K562 (cell line): Measurements from ENCODE around the gene ANTKMT. TPM values are rescaled to one million over a fixed set of nuclear protein-coding genes. Genes with fewer than 3 reads are reported as not detected.

Source experiments
- ATAC-seq: fragments of 200-7000 bp; cut with Tn5 transposase; 3 replicates; pipeline ENCODE4 v1.9.1; 2020; ENCODE audit warnings: moderate library complexity
- BruUV-seq: library from RNA; stranded (reverse); fragments of 400-500 nt; replicated peaks from 2 replicates; lab custom pipeline; 2021; lab: Mats Ljungman, UMichigan
- CTCF ChIA-PET: fragments of 300-600 bp; formaldehyde crosslinking; extraction: SDS; loops from one replicate; lab custom pipeline; 2021; ENCODE audit warnings: low intra/inter-chr PET ratio; lab: Yijun Ruan, JAX
- POLR2A ChIA-PET: fragments of 300-600, 350-650 bp; sonication (Branson Sonifier 250); formaldehyde crosslinking; extraction: SDS; loops from one replicate; lab custom pipeline; 2021; ENCODE audit warnings: antibody characterized with exemption, inconsistent platforms; lab: Yijun Ruan, JAX
- DNase-seq, 4 experiments: peaks; one replicate each; pipeline versions ENCODE4 v3.0.0 to v3.0.0-alpha.2; 2011 to 2018; ENCODE audit warnings: low spot score in 3 of 4, mixed read lengths in 3 of 4; ENCODE audit errors: extremely low read depth in 1 of 4
- FAIRE-seq: peaks from 2 replicates; lab custom pipeline; 2011; peaks lifted over from hg19 to GRCh38; lab: Jason Lieb, UNC
- H2AFZ ChIP-seq: 2 replicates; pipeline ENCODE4 v1.6.0; 2011; ENCODE audit warnings: low read depth, low read length, control low read depth, inconsistent platforms
- H3K27ac ChIP-seq: fragments of 200-600 bp; 3 replicates; pipeline ENCODE4 v1.8.0; 2011; ENCODE audit warnings: low read depth, mild to moderate bottlenecking, control low read depth, inconsistent platforms, low read length, moderate library complexity, mixed read lengths; ENCODE audit errors: extremely low read depth
- H3K27me3 ChIP-seq, 2 experiments: fragments of 300-600 bp in 1 of 2; 2 replicates in 1 of 2; 3 replicates in 1 of 2; pipeline versions ENCODE4 v1.6.0 to v1.8.0; 2011; ENCODE audit warnings: inconsistent platforms in 2 of 2, low read length in 2 of 2, mild to moderate bottlenecking in 1 of 2, mixed read lengths in 1 of 2, moderate library complexity in 1 of 2; ENCODE audit not compliant: control insufficient read depth in 2 of 2, insufficient read depth in 2 of 2
- H3K36me3 ChIP-seq: fragments of 300-600 bp; 3 replicates; pipeline ENCODE4 v1.8.0; 2011; ENCODE audit warnings: mild to moderate bottlenecking, low read length, inconsistent platforms; ENCODE audit not compliant: control insufficient read depth, insufficient read depth
- H3K4me1 ChIP-seq, 2 experiments: fragments of 200-600 bp in 1 of 2; replicated peaks in 1 of 2; 2 replicates in 1 of 2; 3 replicates in 1 of 2; pipeline versions ENCODE4 v1.5.1 to v1.8.0; 2011; ENCODE audit warnings: inconsistent platforms in 2 of 2, low read length in 2 of 2, mild to moderate bottlenecking in 1 of 2, mixed read lengths in 1 of 2, moderate library complexity in 1 of 2; ENCODE audit not compliant: control insufficient read depth in 2 of 2, insufficient read depth in 2 of 2
- H3K4me2 ChIP-seq: 2 replicates; pipeline ENCODE4 v1.6.1; 2011; ENCODE audit warnings: low read length, control low read depth, inconsistent platforms, mixed read lengths; ENCODE audit not compliant: insufficient read depth
- H3K4me3 ChIP-seq: fragments of 200-600 bp; sonication (generic), shearing (Covaris generic); 2 replicates; pipeline ENCODE4 v1.5.1; 2016; ENCODE audit warnings: control low read depth, inconsistent platforms
- H3K79me2 ChIP-seq: fragments of 200-600 bp; 3 replicates; pipeline ENCODE4 v1.8.0; 2011; ENCODE audit warnings: low read length, inconsistent platforms; ENCODE audit not compliant: control insufficient read depth, insufficient read depth
- H3K9ac ChIP-seq, 2 experiments: 2 replicates each; pipeline versions ENCODE4 v1.6.0 to v1.6.1; 2011; ENCODE audit warnings: low read depth in 2 of 2, low read length in 2 of 2, control low read depth in 1 of 2, inconsistent platforms in 1 of 2, mild to moderate bottlenecking in 1 of 2, mixed read lengths in 1 of 2; ENCODE audit not compliant: insufficient read depth in 1 of 2
- H3K9me1 ChIP-seq: one replicate; pipeline ENCODE4 v1.6.0; 2011; ENCODE audit warnings: inconsistent platforms, mild to moderate bottlenecking, low read length, moderate library complexity; ENCODE audit not compliant: control insufficient read depth, insufficient read depth
- H3K9me3 ChIP-seq: replicated peaks from 2 replicates; pipeline ENCODE4 v1.5.1; 2011; ENCODE audit warnings: low read depth, low read length, inconsistent platforms; ENCODE audit not compliant: control insufficient read depth, insufficient read depth
- H4K20me1 ChIP-seq: replicated peaks from 2 replicates; pipeline ENCODE4 v1.6.1; 2011; ENCODE audit warnings: low read length, inconsistent platforms, mixed read lengths; ENCODE audit not compliant: control insufficient read depth, insufficient read depth
- ASH1L ChIP-seq: fragments of 450-650 bp; IDR thresholded peaks from 2 replicates; pipeline ENCODE4 v1.6.1; 2018; ENCODE audit warnings: borderline replicate concordance, mild to moderate bottlenecking, low read depth; ENCODE audit not compliant: partially characterized antibody
- CBX3 ChIP-seq, 2 experiments: IDR thresholded peaks; 1 replicate in 1 of 2; 2 replicates in 1 of 2; pipeline ENCODE4 v1.6.1; 2012; ENCODE audit warnings: inconsistent platforms in 2 of 2, low read length in 2 of 2, borderline replicate concordance in 1 of 2, control low read depth in 1 of 2
- FOXK1 ChIP-seq: sonication (generic); formaldehyde crosslinking; IDR thresholded peaks from 2 replicates; pipeline ENCODE4 v1.8.0; 2022; ENCODE audit warnings: missing genetic modification reagents, mild to moderate bottlenecking, borderline replicate concordance
- FOXP1 ChIP-seq: sonication (generic); formaldehyde crosslinking; IDR thresholded peaks from 2 replicates; pipeline ENCODE4 v1.8.0; 2022; ENCODE audit warnings: mild to moderate bottlenecking, missing genetic modification reagents
- GTF2B ChIP-seq: IDR thresholded peaks from 2 replicates; pipeline ENCODE4 v1.6.1; 2011; ENCODE audit not compliant: insufficient read length; ENCODE audit errors: extremely low read depth
- HDAC2 ChIP-seq: fragments of 450-650 bp; IDR thresholded peaks from 2 replicates; pipeline ENCODE4 v1.6.1; 2016; ENCODE audit warnings: mild to moderate bottlenecking
- HOXB6 ChIP-seq: fragments of 250-450 bp; sonication (Bioruptor Pico); IDR thresholded peaks from 2 replicates; pipeline ENCODE4 v1.5.1; 2022; ENCODE audit warnings: mild to moderate bottlenecking, borderline replicate concordance
- MITF ChIP-seq: IDR thresholded peaks from 2 replicates; pipeline ENCODE4 v1.6.1; 2014; ENCODE audit warnings: antibody characterized with exemption
- PHF21A ChIP-seq: fragments of 450-650 bp; IDR thresholded peaks from 2 replicates; pipeline ENCODE4 v1.6.1; 2017; ENCODE audit warnings: low read depth, borderline replicate concordance
- POLR2A ChIP-seq: fragments of 450-650 bp; conservative IDR thresholded peaks from 2 replicates; pipeline ENCODE4 v1.6.1; 2016
- RBM17 ChIP-seq: fragments of 200-400 bp; formaldehyde crosslinking; IDR thresholded peaks from 2 replicates; pipeline ENCODE4 v1.6.1; 2017; ENCODE audit warnings: low read depth, mild to moderate bottlenecking, low read length, borderline replicate concordance
- SLC30A9 ChIP-seq: fragments of 250-450 bp; sonication (Bioruptor Pico); IDR thresholded peaks from 2 replicates; pipeline ENCODE4 v1.8.0; 2022; ENCODE audit warnings: mild to moderate bottlenecking, moderate library complexity
- SMAD2 ChIP-seq: fragments of 150-350 bp; IDR thresholded peaks from 2 replicates; pipeline ENCODE4 v1.6.1; 2014; ENCODE audit warnings: low read depth, mild to moderate bottlenecking, low read length
- SMARCC2 ChIP-seq: fragments of 450-650 bp; IDR thresholded peaks from 2 replicates; pipeline ENCODE4 v1.6.1; 2017; ENCODE audit warnings: antibody characterized with exemption, moderate library complexity, mild to moderate bottlenecking, low read depth
- THAP12 ChIP-seq: fragments of 250-450 bp; sonication (Bioruptor Pico); IDR thresholded peaks from 2 replicates; pipeline ENCODE4 v1.9.0; 2021; ENCODE audit warnings: mild to moderate bottlenecking, inconsistent platforms
- ZBTB9 ChIP-seq: fragments of 450-650 bp; formaldehyde crosslinking; IDR thresholded peaks from 2 replicates; pipeline ENCODE4 v1.4.0; 2020; ENCODE audit warnings: mild to moderate bottlenecking, moderate library complexity
- WGBS: fragments of 100-300 bp; shearing (Covaris generic); methylation state at CpG from one replicate; pipeline ENCODE4 v1.1.6; 2016; ENCODE audit warnings: low coverage, mixed read lengths; ENCODE audit not compliant: insufficient coverage; ENCODE audit errors: missing lambda C conversion rate; 5-methylcytosine and 5-hydroxymethylcytosine counted together
- in situ Hi-C: fragments of 300-500 bp; cut with MboI; formaldehyde crosslinking; loops from 4 replicates; pipeline ENCODE4 v1.15.0; 2018; ENCODE audit warnings: inconsistent platforms, mixed read lengths
- intact Hi-C: fragments of 100-400 bp; cut with micrococcal nuclease; formaldehyde crosslinking; loops from 2 replicates; pipeline ENCODE4 v1.14.2; 2022
- polyA plus RNA-seq, 8 experiments: library from polyadenylated mRNA; depleted of rRNA in 4 of 8; stranded (reverse) in 5 of 8; unstranded in 3 of 8; fragments of >200 nt; fragmentation: Nextera tagmentation in 2 of 8; fragmentation: Illumina TruSeq in 1 of 8; extraction: Ambion mirVana in 2 of 8; extraction: Trizol in 1 of 8; gene quantifications; 2 replicates each; pipeline versions ENCODE4 v1.2.1 to v1.2.3, GENCODE V29; 2011 to 2014; ENCODE audit warnings: inconsistent platforms in 1 of 8, missing spikeins in 1 of 8
- total RNA-seq, 7 experiments: library from RNA; depleted of rRNA in 6 of 7; stranded (reverse); fragments of >200 nt in 6 of 7; fragmentation: Illumina TruSeq in 2 of 7; extraction: Trizol in 2 of 7; gene quantifications; 2 replicates each; pipeline versions ENCODE4 v1.2.1 to v1.2.3, GENCODE V29; 2011 to 2021; ENCODE audit warnings: low replicate concordance in 1 of 7

Gene ANTKMT
- total and polyA plus RNA-seq, 9 of the 15 experiments (the other 6 are each of a cell fraction or from before 2014, with no cell fraction given), result 0.58 to 217 (median 19.1) TPM

GRCh38 chr16:728131-728889 is 7.4 kb downstream of the ANTKMT start:
- POLR2A ChIA-PET, result interaction anchor here (0.7 to 1.7 kb wide), 2 partner anchors 12 to 56 kb away, joined by 3 to 11 read pairs; partner anchors contain the start of gene CIAO3
- in situ Hi-C loops, result no loop called here
- no TSS peak for BruUV-seq
- no peaks in the 10 kb centered on the region; the same call in 1 of the 2 replicates for H4K20me1 ChIP-seq
- peak overlapping the region; percentile 80 for H3K4me3 ChIP-seq
- FAIRE-seq (peak; percentile 85), ATAC-seq (peak; percentile 73), DNase-seq (peak; percentile 82 to 95 (median 86))
- peak overlapping the region; percentile 70 for H2AFZ ChIP-seq
- under 1% methylated on average over 30 of the region's 80 CpGs for WGBS
- no peaks in the 10 kb centered on the region for H3K27me3 ChIP-seq
- peaks cover 43% of the 10 kb centered on the region; the same call in 1 of the 3 replicates for H3K36me3 ChIP-seq
- H3K79me2 ChIP-seq, result peaks cover 27% of the 10 kb centered on the region
- H3K9ac ChIP-seq, result peak overlapping the region; percentile 65 to 96; a peak in 3 of 4 replicates
- CTCF ChIA-PET, result no interaction called here
- intact Hi-C loops, result loop anchor here (2.0 kb wide), 1 partner anchor 14 kb away; the partner anchor contains the start of gene METRN
- no peaks in the 10 kb centered on the region for H3K9me3 ChIP-seq
- H3K27ac ChIP-seq, result peak overlapping the region; percentile 98
- peaks cover 10 to 93% of the 10 kb centered on the region in 2 experiments; a peak in 4 of 5 replicates for H3K4me1 ChIP-seq
- peak overlapping the region; percentile 97 for H3K4me2 ChIP-seq
- H3K9me1 ChIP-seq, result no peaks in the 10 kb centered on the region
- no peak for TF ChIP-seq SMAD2
- TF ChIP-seq SLC30A9, result no peak
- peak; percentile 94 for TF ChIP-seq ZBTB9 (CRISPR knock-in tag)
- TF ChIP-seq SMARCC2, result no peak
- no peak for TF ChIP-seq HOXB6 (CRISPR knock-in tag)
- peak; percentile 69 for TF ChIP-seq POLR2A
- TF ChIP-seq FOXP1, result no peak
- no peak for TF ChIP-seq HDAC2
- no peak for TF ChIP-seq PHF21A
- TF ChIP-seq CBX3 (IDR thresholded peaks at IDR 0.05; ENCODE audit: borderline replicate concordance in 1 of 2, low read length in 2 of 2), result no peak
- TF ChIP-seq THAP12 (CRISPR knock-in tag), result 0 out of 2 replicates have a peak, but pooled peaks have one; percentile 27
- TF ChIP-seq ASH1L, result no peak
- no peak for TF ChIP-seq FOXK1
- no peak for TF ChIP-seq RBM17
- no peak for TF ChIP-seq GTF2B
- TF ChIP-seq MITF, result no peak
